ENCODE measurements around the gene SLC5A9. TPM values are rescaled to one million over a fixed set of nuclear protein-coding genes. Genes with fewer than 3 reads are reported as not detected.
"Not testable (repeated sequence)": the region's sequence is repeated elsewhere in the genome, so short reads cannot be mapped to it uniquely, and the experiment has no call there.

Gene SLC5A9
- total and polyA plus RNA-seq, 9 of the 15 experiments (the other 6 are each of a cell fraction or from before 2014, with no cell fraction given) = not detected

GRCh38 chr1:48213462-48213861, 9.1 kb upstream of the SLC5A9 start:
- H4K20me1 ChIP-seq (replicated peaks; ENCODE audit: control insufficient read depth, insufficient read depth, low read length); FAIRE-seq; CTCF ChIA-PET (ENCODE audit: low intra/inter-chr PET ratio); H3K4me2 ChIP-seq (ENCODE audit: insufficient read depth, low read length); H3K4me3 ChIP-seq; POLR2A ChIA-PET; H3K4me1 ChIP-seq (replicated peaks in 1 of 2; ENCODE audit: control insufficient read depth in 2 of 2, insufficient read depth in 2 of 2, low read length in 2 of 2); H3K36me3 ChIP-seq (ENCODE audit: control insufficient read depth, insufficient read depth, low read length); BruUV-seq (replicated peaks); H2AFZ ChIP-seq (ENCODE audit: low read depth, low read length); DNase-seq (ENCODE audit: extremely low read depth in 1 of 4, low spot score in 3 of 4); H3K27ac ChIP-seq (ENCODE audit: extremely low read depth, low read depth, low read length); H3K9me3 ChIP-seq (replicated peaks; ENCODE audit: control insufficient read depth, insufficient read depth, low read depth, low read length); H3K9ac ChIP-seq (ENCODE audit: insufficient read depth in 1 of 2, low read depth in 2 of 2, low read length in 2 of 2); H3K27me3 ChIP-seq (ENCODE audit: control insufficient read depth in 2 of 2, insufficient read depth in 2 of 2, low read length in 2 of 2); intact Hi-C loops (cut with micrococcal nuclease); H3K9me1 ChIP-seq (ENCODE audit: control insufficient read depth, insufficient read depth, low read length); ATAC-seq; H3K79me2 ChIP-seq (ENCODE audit: control insufficient read depth, insufficient read depth, low read length): not testable (repeated sequence)
- in situ Hi-C loops (cut with MboI) = loop anchor here (25.0 kb wide), 1 partner anchor 451 kb away; no protein-coding TSS in a partner anchor
- WGBS (ENCODE audit: insufficient coverage, low coverage, missing lambda C conversion rate) = under 1% methylated on average over 8 of the region's 8 CpGs

DNA sequence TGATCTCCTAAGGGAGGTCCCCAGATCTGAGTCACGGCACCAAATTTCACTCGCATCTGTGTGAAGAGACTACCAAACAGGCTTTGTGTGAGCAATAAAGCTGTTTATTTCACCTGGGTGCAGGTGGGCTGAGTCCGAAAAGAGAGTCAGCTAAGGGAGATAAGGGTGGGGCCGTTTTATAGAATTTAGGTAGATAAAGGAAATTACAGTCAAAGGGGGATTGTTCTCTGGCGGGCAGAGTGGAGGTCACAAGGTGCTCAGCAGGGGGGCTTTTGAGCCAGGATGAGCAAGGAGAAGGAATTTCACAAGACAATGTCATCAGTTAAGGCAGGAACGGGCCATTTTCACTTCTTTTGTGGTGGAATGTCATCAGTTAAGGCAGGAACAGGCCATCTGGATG, 8.2 kb upstream of the SLC5A9 start:
- intact Hi-C loops (cut with micrococcal nuclease); H3K79me2 ChIP-seq (ENCODE audit: control insufficient read depth, insufficient read depth, low read length); H3K36me3 ChIP-seq (ENCODE audit: control insufficient read depth, insufficient read depth, low read length); H3K9ac ChIP-seq (ENCODE audit: insufficient read depth in 1 of 2, low read depth in 2 of 2, low read length in 2 of 2); H3K4me3 ChIP-seq; DNase-seq (ENCODE audit: extremely low read depth in 1 of 4, low spot score in 3 of 4); H3K9me3 ChIP-seq (replicated peaks; ENCODE audit: control insufficient read depth, insufficient read depth, low read depth, low read length); H3K27ac ChIP-seq (ENCODE audit: extremely low read depth, low read depth, low read length); CTCF ChIA-PET (ENCODE audit: low intra/inter-chr PET ratio); H3K4me2 ChIP-seq (ENCODE audit: insufficient read depth, low read length); POLR2A ChIA-PET; H4K20me1 ChIP-seq (replicated peaks; ENCODE audit: control insufficient read depth, insufficient read depth, low read length); H3K27me3 ChIP-seq (ENCODE audit: control insufficient read depth in 2 of 2, insufficient read depth in 2 of 2, low read length in 2 of 2); H3K9me1 ChIP-seq (ENCODE audit: control insufficient read depth, insufficient read depth, low read length); H3K4me1 ChIP-seq (replicated peaks in 1 of 2; ENCODE audit: control insufficient read depth in 2 of 2, insufficient read depth in 2 of 2, low read length in 2 of 2); ATAC-seq; FAIRE-seq; BruUV-seq (replicated peaks); H2AFZ ChIP-seq (ENCODE audit: low read depth, low read length): not testable (repeated sequence)
- WGBS (ENCODE audit: insufficient coverage, low coverage, missing lambda C conversion rate) = 0% methylated on average over 6 of the region's 6 CpGs
- in situ Hi-C loops (cut with MboI) = loop anchor here (25.0 kb wide), 1 partner anchor 452 kb away; no protein-coding TSS in a partner anchor
